Neural cell (in vitro differentiated cells): ENCODE results near the gene SMG6. TPM values are rescaled to one million over a fixed set of nuclear protein-coding genes. Genes with fewer than 3 reads are reported as not detected.

Source experiments
- H2AFZ ChIP-seq: fragments of 200-600, 300-800 bp; sonication (generic), shearing (Covaris generic); 2 replicates; pipeline ENCODE4 v1.6.0; 2014; ENCODE audit warnings: low read depth, mild to moderate bottlenecking, antibody characterized with exemption, low read length, moderate library complexity
- H3F3A ChIP-seq: fragments of 200-600 bp; shearing (Covaris generic); 2 replicates; pipeline ENCODE4 v1.6.1; 2016; ENCODE audit warnings: mild to moderate bottlenecking, moderate library complexity, mixed read lengths, antibody characterized with exemption, low read length; ENCODE audit not compliant: insufficient read depth, poor library complexity, severe bottlenecking
- H3K27ac ChIP-seq: fragments of 200-600, 300-800 bp; sonication (generic), shearing (Covaris generic); 2 replicates; pipeline ENCODE4 v1.5.1; 2014; ENCODE audit warnings: mild to moderate bottlenecking, low read length, moderate library complexity
- H3K27me3 ChIP-seq: fragments of 300-800, 200-600 bp; sonication (generic), shearing (Covaris generic); 2 replicates; pipeline ENCODE4 v1.6.0; 2014; ENCODE audit warnings: mild to moderate bottlenecking, low read depth, low read length, moderate library complexity; ENCODE audit not compliant: insufficient read depth
- H3K36me3 ChIP-seq: fragments of 300-800, 200-600 bp; sonication (generic), shearing (Covaris generic); 2 replicates; pipeline ENCODE4 v1.5.1; 2014; ENCODE audit warnings: mild to moderate bottlenecking, antibody characterized with exemption, low read length, moderate library complexity; ENCODE audit not compliant: insufficient read depth
- H3K4me2 ChIP-seq: fragments of 300-800, 200-600 bp; sonication (generic), shearing (Covaris generic); 2 replicates; pipeline ENCODE4 v1.6.0; 2014; ENCODE audit warnings: mild to moderate bottlenecking, low read length
- H3K4me3 ChIP-seq: fragments of 300-800, 200-600 bp; sonication (generic), shearing (Covaris generic); 2 replicates; pipeline ENCODE4 v1.5.1; 2014; ENCODE audit warnings: mild to moderate bottlenecking, low read length, moderate library complexity
- H3K79me2 ChIP-seq: fragments of 200-600 bp; shearing (Covaris generic); replicated peaks from 2 replicates; pipeline ENCODE4 v1.6.0; 2014; ENCODE audit warnings: mild to moderate bottlenecking, low read length, moderate library complexity; ENCODE audit not compliant: insufficient read depth
- H3K9ac ChIP-seq: fragments of 300-800, 200-600 bp; sonication (generic), shearing (Covaris generic); 2 replicates; pipeline ENCODE4 v1.6.1; 2016; ENCODE audit warnings: mild to moderate bottlenecking, low read length, mixed read lengths
- H3K9me2 ChIP-seq: fragments of 200-600 bp; shearing (Covaris generic); 2 replicates; pipeline ENCODE4 v1.6.1; 2016; ENCODE audit warnings: mild to moderate bottlenecking, low read length, mixed read lengths; ENCODE audit not compliant: insufficient read depth
- H3K9me3 ChIP-seq: fragments of 200-600, 300-800 bp; sonication (generic), shearing (Covaris generic); 2 replicates; pipeline ENCODE4 v1.6.1; 2016; ENCODE audit warnings: mild to moderate bottlenecking, mixed run types, low read length, moderate library complexity, mixed read lengths
- H4K20me1 ChIP-seq: fragments of 200-600 bp; shearing (Covaris generic); 2 replicates; pipeline ENCODE4 v1.6.1; 2016; ENCODE audit warnings: mild to moderate bottlenecking, mixed run types; ENCODE audit not compliant: insufficient read depth
- CTCF ChIP-seq: fragments of 450-650 bp; IDR thresholded peaks from 2 replicates; pipeline ENCODE4 v1.5.1; 2014; ENCODE audit warnings: antibody characterized with exemption, mild to moderate bottlenecking, moderate library complexity; ENCODE audit not compliant: poor library complexity, severe bottlenecking
- EP300 ChIP-seq: fragments of 450-650 bp; conservative IDR thresholded peaks from 2 replicates; pipeline ENCODE4 v1.6.1; 2014; ENCODE audit warnings: antibody characterized with exemption, mild to moderate bottlenecking, moderate library complexity; ENCODE audit not compliant: poor library complexity, severe bottlenecking
- EZH2 ChIP-seq: fragments of 200-600, 300-800 bp; shearing (Covaris generic), sonication (generic); IDR thresholded peaks from 2 replicates; pipeline ENCODE4 v1.6.1; 2014; ENCODE audit warnings: antibody characterized with exemption, low read length, borderline replicate concordance, mild to moderate bottlenecking; ENCODE audit not compliant: insufficient read depth, poor library complexity, severe bottlenecking
- MXI1 ChIP-seq: fragments of 450-650 bp; conservative IDR thresholded peaks from 2 replicates; pipeline ENCODE4 v1.6.1; 2014; ENCODE audit warnings: antibody characterized with exemption, mild to moderate bottlenecking; ENCODE audit not compliant: poor library complexity, severe bottlenecking
- POLR2AphosphoS5 ChIP-seq: IDR thresholded peaks from 2 replicates; pipeline ENCODE4 v1.6.1; 2012
- RAD21 ChIP-seq: fragments of 450-650 bp; conservative IDR thresholded peaks from 2 replicates; pipeline ENCODE4 v1.6.1; 2014; ENCODE audit warnings: antibody characterized with exemption, mild to moderate bottlenecking, moderate library complexity
- REST ChIP-seq: IDR thresholded peaks from 2 replicates; pipeline ENCODE4 v1.6.1; 2012; ENCODE audit warnings: borderline replicate concordance
- SMC3 ChIP-seq: fragments of 450-650 bp; conservative IDR thresholded peaks from 2 replicates; pipeline ENCODE4 v1.6.1; 2014; ENCODE audit warnings: antibody characterized with exemption, mild to moderate bottlenecking, moderate library complexity; ENCODE audit not compliant: poor library complexity
- TAF1 ChIP-seq: IDR thresholded peaks from 2 replicates; pipeline ENCODE4 v1.6.1; 2012; ENCODE audit warnings: low read depth
- polyA plus RNA-seq: library from polyadenylated mRNA; depleted of rRNA; stranded (reverse); fragments of >200 nt; gene quantifications from 2 replicates; pipeline ENCODE4 v1.2.3, GENCODE V29; 2014

The SMG6 gene
- polyA plus RNA-seq, 1 donor from 2014 or later, result 13.9 TPM

DNA sequence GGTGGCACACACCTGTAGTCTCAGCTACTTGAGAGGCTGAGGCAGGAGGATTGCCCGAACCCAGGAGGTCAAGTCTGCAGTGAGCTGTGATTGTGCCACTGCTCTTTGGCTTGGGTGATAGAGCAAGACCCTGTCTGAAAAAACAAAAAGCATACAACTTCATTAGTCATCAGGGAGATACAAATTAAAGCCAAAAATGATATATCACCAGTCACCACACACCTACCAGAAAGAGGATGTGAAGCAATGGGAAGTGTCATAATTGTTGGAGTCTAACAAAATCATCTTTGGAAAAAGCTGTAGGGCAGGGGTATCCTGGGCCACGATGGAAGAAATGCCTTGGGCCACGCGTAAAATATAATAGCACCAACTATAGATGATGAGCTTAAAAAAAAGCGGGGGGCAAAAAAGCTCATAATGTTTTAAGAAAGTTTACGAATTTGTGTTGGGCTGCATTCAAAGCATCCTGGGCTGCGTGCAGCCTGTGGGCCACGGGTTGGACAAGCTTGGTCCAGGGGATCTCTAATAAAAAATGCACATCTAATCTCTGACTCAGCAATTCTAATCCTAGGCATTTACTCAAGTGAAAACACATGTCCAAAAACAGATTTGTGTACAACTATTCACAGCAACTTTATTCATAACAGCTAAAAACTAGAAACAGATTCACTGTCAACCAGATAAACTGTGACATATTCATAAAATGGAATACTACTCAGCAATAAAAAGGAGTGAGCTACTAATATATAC, 182.8 kb downstream of the SMG6 start:
- Histone ChIP-seq H3K36me3 (no peaks in the 10 kb centered on the region), H3K9me2 (no peaks in the 10 kb centered on the region), H3K79me2 (no peaks in the 10 kb centered on the region), H3K4me3 (no peak overlapping the region), H3K27ac (no peak overlapping the region), H3K9me3 (no peaks in the 10 kb centered on the region), H4K20me1 (no peaks in the 10 kb centered on the region), H2AFZ (no peak overlapping the region), H3F3A (no peaks in the 10 kb centered on the region), H3K4me2 (no peak overlapping the region), H3K9ac (no peak overlapping the region), H3K27me3 (no peaks in the 10 kb centered on the region)
- TF ChIP-seq EP300 (no peak), EZH2 (no peak), SMC3 (no peak), MXI1 (no peak), RAD21 (no peak), REST (no peak), POLR2AphosphoS5 (no peak), CTCF (no peak), TAF1 (no peak)

DNA sequence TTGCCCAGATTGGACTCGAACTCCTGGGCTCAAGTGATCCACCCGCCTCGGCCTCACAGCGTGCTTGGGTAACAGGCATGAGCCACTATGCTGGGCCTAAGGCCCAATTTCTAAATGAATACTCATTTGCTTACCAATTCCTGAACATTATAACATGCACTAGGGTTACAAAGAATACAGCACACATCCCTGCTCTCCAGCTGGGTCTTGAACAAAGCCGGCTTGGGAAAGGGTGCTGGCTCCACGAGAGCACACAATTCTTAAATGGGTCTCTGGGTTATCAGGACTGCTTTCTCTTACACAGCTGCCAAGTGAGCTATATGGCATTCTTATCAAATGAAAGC, 190.3 kb downstream of the SMG6 start:
- Histone ChIP-seq H3K27ac (no peak overlapping the region), H3K9ac (no peak overlapping the region), H3K9me2 (no peaks in the 10 kb centered on the region), H3K4me2 (no peak overlapping the region), H3K9me3 (no peaks in the 10 kb centered on the region), H3K4me3 (no peak overlapping the region), H3F3A (no peaks in the 10 kb centered on the region), H3K27me3 (no peaks in the 10 kb centered on the region), H4K20me1 (no peaks in the 10 kb centered on the region), H3K79me2 (no peaks in the 10 kb centered on the region), H3K36me3 (no peaks in the 10 kb centered on the region), H2AFZ (no peak overlapping the region)
- no peak for TF ChIP-seq REST
- no peak for TF ChIP-seq EZH2
- no peak for TF ChIP-seq POLR2AphosphoS5
- no peak for TF ChIP-seq TAF1
- no peak for TF ChIP-seq RAD21
- TF ChIP-seq EP300, result no peak
- TF ChIP-seq MXI1, result no peak
- no peak for TF ChIP-seq SMC3
- no peak for TF ChIP-seq CTCF
